Stomach smooth muscle (tissue), 2 donors: ENCODE data around the gene MPI.

Experiments used
- H3K27ac ChIP-seq: one replicate; pipeline ENCODE4 v1.7.0; 2013; ENCODE audit warnings: mild to moderate bottlenecking, low read length, inconsistent platforms
- H3K27me3 ChIP-seq, 2 donors: one replicate each; pipeline ENCODE4 v1.7.0; 2013; ENCODE audit warnings: low read length in 2 of 2; ENCODE audit not compliant: insufficient read depth in 2 of 2, control insufficient read depth in 1 of 2
- H3K36me3 ChIP-seq, 2 donors: one replicate each; pipeline ENCODE4 v1.7.0; 2013; ENCODE audit warnings: low read length in 2 of 2; ENCODE audit not compliant: control insufficient read depth in 2 of 2, insufficient read depth in 2 of 2
- H3K4me1 ChIP-seq: one replicate; pipeline ENCODE4 v1.7.0; 2013; ENCODE audit warnings: low read length; ENCODE audit not compliant: control insufficient read depth, insufficient read depth
- H3K4me3 ChIP-seq, 2 donors: one replicate each; pipeline ENCODE4 v1.7.0; 2013; ENCODE audit warnings: low read length in 2 of 2
- H3K9ac ChIP-seq, 2 donors: one replicate each; pipeline ENCODE4 v1.7.0; 2013; ENCODE audit warnings: low read length in 2 of 2, mild to moderate bottlenecking in 1 of 2
- H3K9me3 ChIP-seq, 2 donors: one replicate each; pipeline ENCODE4 v1.7.0; 2013; ENCODE audit warnings: low read length in 2 of 2; ENCODE audit not compliant: control insufficient read depth in 2 of 2
- donor health status: healthy.
- donor health status: Pancreatic carcinoma.

MPI gene

GRCh38 chr15:74847432-74847831 lies 42.4 kb upstream of the MPI start:
- Histone ChIP-seq H3K9ac (peak overlapping the region in 1 of 2 donors; percentile 21), H3K4me3 (no peak overlapping the region), H3K27ac (no peak overlapping the region), H3K9me3 (no peaks in the 10 kb centered on the region), H3K36me3 (peaks cover 39 to 49% of the 10 kb centered on the region in 2 donors), H3K4me1 (peaks cover 18% of the 10 kb centered on the region), H3K27me3 (no peaks in the 10 kb centered on the region)

GRCh38 chr15:74850393-74850792 lies 39.4 kb upstream of the MPI start:
- H3K9me3 ChIP-seq: no peaks in the 10 kb centered on the region
- H3K9ac ChIP-seq: no peak overlapping the region
- H3K4me3 ChIP-seq: no peak overlapping the region
- H3K27me3 ChIP-seq: no peaks in the 10 kb centered on the region
- no peak overlapping the region for H3K27ac ChIP-seq
- H3K36me3 ChIP-seq: peaks cover 56 to 59% of the 10 kb centered on the region in 2 donors
- H3K4me1 ChIP-seq: no peaks in the 10 kb centered on the region

GRCh38 chr15:74851960-74852359 lies 37.9 kb upstream of the MPI start:
- H3K27ac ChIP-seq: no peak overlapping the region
- H3K9ac ChIP-seq: no peak overlapping the region
- H3K4me3 ChIP-seq: no peak overlapping the region
- H3K27me3 ChIP-seq: no peaks in the 10 kb centered on the region
- no peaks in the 10 kb centered on the region for H3K9me3 ChIP-seq
- peaks cover 56 to 57% of the 10 kb centered on the region in 2 donors for H3K36me3 ChIP-seq
- H3K4me1 ChIP-seq: peaks cover 4% of the 10 kb centered on the region

GRCh38 chr15:74854453-74855022 lies 35.3 kb upstream of the MPI start:
- Histone ChIP-seq H3K27me3 (no peaks in the 10 kb centered on the region), H3K9ac (no peak overlapping the region), H3K27ac (no peak overlapping the region), H3K9me3 (no peaks in the 10 kb centered on the region), H3K4me3 (no peak overlapping the region), H3K36me3 (peaks cover 43 to 48% of the 10 kb centered on the region in 2 donors), H3K4me1 (peaks cover 9% of the 10 kb centered on the region)

- Histone ChIP-seq H3K27me3 (no peaks in the 10 kb centered on the region), H3K4me1 (peaks cover 9% of the 10 kb centered on the region), H3K9ac (no peak overlapping the region), H3K36me3 (peaks cover 31 to 36% of the 10 kb centered on the region in 2 donors), H3K9me3 (no peaks in the 10 kb centered on the region), H3K4me3 (no peak overlapping the region), H3K27ac (no peak overlapping the region)
Observed at GRCh38 chr15:74855857-74856256, 34.0 kb upstream of the MPI start.

GRCh38 chr15:74856537-74856936 lies 33.3 kb upstream of the MPI start:
- Histone ChIP-seq H3K4me1 (peaks cover 9% of the 10 kb centered on the region), H3K4me3 (no peak overlapping the region), H3K36me3 (peaks cover 25 to 30% of the 10 kb centered on the region in 2 donors), H3K27ac (no peak overlapping the region), H3K27me3 (no peaks in the 10 kb centered on the region), H3K9ac (no peak overlapping the region), H3K9me3 (no peaks in the 10 kb centered on the region)

GRCh38 chr15:74857082-74857655 lies 32.7 kb upstream of the MPI start:
- Histone ChIP-seq H3K36me3 (peaks cover 20 to 23% of the 10 kb centered on the region in 2 donors), H3K4me3 (no peak overlapping the region), H3K4me1 (peaks cover 9% of the 10 kb centered on the region), H3K27ac (no peak overlapping the region), H3K9ac (no peak overlapping the region), H3K27me3 (no peaks in the 10 kb centered on the region), H3K9me3 (no peaks in the 10 kb centered on the region)

GRCh38 chr15:74857671-74858368 lies 32.0 kb upstream of the MPI start:
- H3K4me3 ChIP-seq: no peak overlapping the region
- H3K9ac ChIP-seq: no peak overlapping the region
- H3K9me3 ChIP-seq: no peaks in the 10 kb centered on the region
- H3K4me1 ChIP-seq: peaks cover 9% of the 10 kb centered on the region
- no peak overlapping the region for H3K27ac ChIP-seq
- no peaks in the 10 kb centered on the region for H3K27me3 ChIP-seq
- H3K36me3 ChIP-seq: peaks cover 13 to 17% of the 10 kb centered on the region in 2 donors

GRCh38 chr15:74858369-74858740 lies 31.5 kb upstream of the MPI start:
- no peak overlapping the region for H3K4me3 ChIP-seq
- H3K9ac ChIP-seq: no peak overlapping the region
- no peak overlapping the region for H3K27ac ChIP-seq
- no peaks in the 10 kb centered on the region for H3K9me3 ChIP-seq
- no peaks in the 10 kb centered on the region for H3K27me3 ChIP-seq
- peaks cover 9% of the 10 kb centered on the region for H3K4me1 ChIP-seq
- peaks cover 8 to 11% of the 10 kb centered on the region in 2 donors for H3K36me3 ChIP-seq

- Histone ChIP-seq H3K27me3 (no peaks in the 10 kb centered on the region), H3K36me3 (peaks cover 0 to 5% of the 10 kb centered on the region in 2 donors), H3K9ac (no peak overlapping the region), H3K27ac (no peak overlapping the region), H3K4me1 (peaks cover under 1% of the 10 kb centered on the region), H3K4me3 (no peak overlapping the region), H3K9me3 (no peaks in the 10 kb centered on the region)
Observed at GRCh38 chr15:74863239-74864056, 26.4 kb upstream of the MPI start.
